GM12872 (cell line): ENCODE results near the gene ZCCHC14.

Experiments used
- CTCF ChIP-seq: IDR thresholded peaks from 3 replicates; pipeline ENCODE4 v1.5.1; 2011; ENCODE audit warnings: low read depth, mild to moderate bottlenecking, low read length, moderate library complexity; ENCODE audit not compliant: insufficient read depth

The ZCCHC14 gene

GRCh38 chr16:87359121-87359520, 133.7 kb downstream of the ZCCHC14 start:
- TF ChIP-seq CTCF: no peak

- no peak for TF ChIP-seq CTCF
These were observed 134.1 kb downstream of the ZCCHC14 start for GRCh38 chr16:87358696-87359095.

GRCh38 chr16:87358250-87358649, 134.6 kb downstream of the ZCCHC14 start:
- no peak for TF ChIP-seq CTCF

- TF ChIP-seq CTCF: no peak
These were observed 136.4 kb downstream of the ZCCHC14 start for GRCh38 chr16:87356491-87356853.
